Neuronal stem cell (in vitro differentiated cells): Measurements from ENCODE around the gene ATP11A.

Experiments used
- DNase-seq: peaks from one replicate; pipeline ENCODE4 v3.0.0-alpha.2; 2013; ENCODE audit warnings: low spot score
- H2AFZ ChIP-seq: one replicate; pipeline ENCODE4 v1.6.1; 2013; ENCODE audit warnings: mild to moderate bottlenecking, low read length, inconsistent platforms
- H2AK5ac ChIP-seq: 2 replicates; pipeline ENCODE4 v1.6.1; 2013; ENCODE audit warnings: low read depth, mild to moderate bottlenecking, inconsistent platforms, low read length, moderate library complexity, mixed read lengths
- H2BK120ac ChIP-seq: 2 replicates; pipeline ENCODE4 v1.6.1; 2013; ENCODE audit warnings: low read depth, mild to moderate bottlenecking, inconsistent platforms, low read length, moderate library complexity, mixed read lengths
- H2BK12ac ChIP-seq: one replicate; pipeline ENCODE4 v1.6.1; 2013; ENCODE audit warnings: low read length, inconsistent platforms
- H2BK15ac ChIP-seq: 2 replicates; pipeline ENCODE4 v1.6.1; 2013; ENCODE audit warnings: mild to moderate bottlenecking, low read length, inconsistent platforms, mixed read lengths
- H2BK5ac ChIP-seq: one replicate; pipeline ENCODE4 v1.6.1; 2013; ENCODE audit warnings: inconsistent platforms, mild to moderate bottlenecking, low read length, moderate library complexity
- H3K14ac ChIP-seq: one replicate; pipeline ENCODE4 v1.6.1; 2013; ENCODE audit warnings: low read length, inconsistent platforms
- H3K18ac ChIP-seq: 2 replicates; pipeline ENCODE4 v1.6.1; 2013; ENCODE audit warnings: low read length, inconsistent platforms
- H3K23ac ChIP-seq: 2 replicates; pipeline ENCODE4 v1.6.1; 2013; ENCODE audit warnings: low read depth, mild to moderate bottlenecking, mixed read lengths, low read length, inconsistent platforms; ENCODE audit not compliant: poor library complexity
- H3K27ac ChIP-seq: replicated peaks from 3 replicates; pipeline ENCODE4 v1.5.1; 2013; ENCODE audit warnings: low read length, inconsistent platforms
- H3K27me3 ChIP-seq, 3 experiments: 2 replicates each; pipeline ENCODE4 v1.6.1; 2013; ENCODE audit warnings: low read length in 3 of 3, mild to moderate bottlenecking in 2 of 3, inconsistent platforms in 1 of 3, low read depth in 1 of 3, mixed read lengths in 1 of 3, moderate library complexity in 1 of 3; ENCODE audit not compliant: control insufficient read depth in 3 of 3, insufficient read depth in 3 of 3
- H3K36me3 ChIP-seq, 2 donors: replicated peaks in 1 of 2; 2 replicates each; pipeline ENCODE4 v1.6.1; 2013; ENCODE audit warnings: low read length in 2 of 2; ENCODE audit not compliant: control insufficient read depth in 2 of 2, insufficient read depth in 2 of 2
- H3K4ac ChIP-seq: 2 replicates; pipeline ENCODE4 v1.6.1; 2013; ENCODE audit warnings: inconsistent platforms, mild to moderate bottlenecking, low read length, moderate library complexity
- H3K4me1 ChIP-seq, 2 donors: 1 replicate in 1 of 2; 2 replicates in 1 of 2; pipeline ENCODE4 v1.6.1; 2013; ENCODE audit warnings: low read length in 2 of 2, low read depth in 1 of 2; ENCODE audit not compliant: control insufficient read depth in 2 of 2, insufficient read depth in 1 of 2
- H3K4me2 ChIP-seq: one replicate; pipeline ENCODE4 v1.6.1; 2013; ENCODE audit warnings: mild to moderate bottlenecking, low read length, inconsistent platforms; ENCODE audit not compliant: insufficient read depth, poor library complexity, severe bottlenecking
- H3K4me3 ChIP-seq, 2 donors: 2 replicates each; pipeline ENCODE4 v1.5.1; 2013; ENCODE audit warnings: low read length in 2 of 2, mild to moderate bottlenecking in 2 of 2, inconsistent platforms in 1 of 2, moderate library complexity in 1 of 2
- H3K79me1 ChIP-seq: one replicate; pipeline ENCODE4 v1.6.1; 2013; ENCODE audit warnings: low read depth, mild to moderate bottlenecking, inconsistent platforms, low read length, moderate library complexity
- H3K9ac ChIP-seq: one replicate; pipeline ENCODE4 v1.6.1; 2013; ENCODE audit warnings: mild to moderate bottlenecking, low read depth, low read length, inconsistent platforms; ENCODE audit not compliant: poor library complexity
- H3K9me3 ChIP-seq, 2 donors: replicated peaks in 1 of 2; 2 replicates each; pipeline versions ENCODE3 to v1.6.1; 2013; ENCODE audit warnings: low read length in 2 of 2, mild to moderate bottlenecking in 2 of 2, inconsistent platforms in 1 of 2, low read depth in 1 of 2, mixed read lengths in 1 of 2, moderate library complexity in 1 of 2; ENCODE audit not compliant: control insufficient read depth in 2 of 2, insufficient read depth in 1 of 2
- H4K8ac ChIP-seq: one replicate; pipeline ENCODE4 v1.6.1; 2013; ENCODE audit warnings: low read depth, mild to moderate bottlenecking, inconsistent platforms, low read length, moderate library complexity
- H4K91ac ChIP-seq: one replicate; pipeline ENCODE4 v1.6.1; 2013; ENCODE audit warnings: low read length, low read depth, mild to moderate bottlenecking, inconsistent platforms; ENCODE audit not compliant: poor library complexity
- WGBS, 2 donors: extraction: QIAGEN DNeasy Blood & Tissue Kit; methylation state at CpG; one replicate each; pipeline ENCODE4 v1.1.7; 2013; ENCODE audit warnings: missing lambda C conversion rate in 2 of 2, mixed read lengths in 1 of 2; ENCODE audit not compliant: insufficient read length in 2 of 2, insufficient replicate concordance in 1 of 2; ENCODE audit errors: extremely low coverage in 2 of 2; 5-methylcytosine and 5-hydroxymethylcytosine counted together

ATP11A gene

GRCh38 chr13:112812306-112813055, 122.6 kb downstream of the ATP11A start:
- peaks cover 8 to 10% of the 10 kb centered on the region in 2 donors for H3K9me3 ChIP-seq
- H2BK12ac ChIP-seq = no peak overlapping the region
- H2AFZ ChIP-seq = no peak overlapping the region
- DNase-seq = no peak
- no peak overlapping the region for H3K18ac ChIP-seq
- no peak overlapping the region for H2BK120ac ChIP-seq
- no peak overlapping the region for H3K23ac ChIP-seq
- no CpG with 5 or more reads among the region's 17 CpGs for WGBS, 2 donors
- no peaks in the 10 kb centered on the region for H3K27me3 ChIP-seq
- H3K4me1 ChIP-seq = no peaks in the 10 kb centered on the region
- H3K4me2 ChIP-seq = no peak overlapping the region
- H3K4me3 ChIP-seq = no peak overlapping the region
- H4K8ac ChIP-seq = no peak overlapping the region
- peaks cover 28 to 30% of the 10 kb centered on the region in 2 donors for H3K36me3 ChIP-seq
- H2BK5ac ChIP-seq = no peak overlapping the region
- no peak overlapping the region for H3K27ac ChIP-seq
- no peak overlapping the region for H3K4ac ChIP-seq
- no peak overlapping the region for H4K91ac ChIP-seq
- no peak overlapping the region for H2AK5ac ChIP-seq
- peaks cover 2% of the 10 kb centered on the region for H3K79me1 ChIP-seq
- H3K9ac ChIP-seq = no peak overlapping the region
- no peak overlapping the region for H2BK15ac ChIP-seq
- H3K14ac ChIP-seq = peak overlapping the region; percentile 91

GRCh38 chr13:112813552-112813951, 123.7 kb downstream of the ATP11A start:
- WGBS, 2 donors = no CpG with 5 or more reads among the region's 8 CpGs
- no peak overlapping the region for H3K14ac ChIP-seq
- H3K23ac ChIP-seq = no peak overlapping the region
- H3K36me3 ChIP-seq = peaks cover 37 to 38% of the 10 kb centered on the region in 2 donors
- H3K27me3 ChIP-seq = no peaks in the 10 kb centered on the region
- no peak overlapping the region for H4K8ac ChIP-seq
- H4K91ac ChIP-seq = no peak overlapping the region
- DNase-seq = no peak
- no peak overlapping the region for H2AK5ac ChIP-seq
- no peak overlapping the region for H2BK12ac ChIP-seq
- H2BK15ac ChIP-seq = no peak overlapping the region
- H3K18ac ChIP-seq = no peak overlapping the region
- H3K27ac ChIP-seq = no peak overlapping the region
- H3K4me1 ChIP-seq = no peaks in the 10 kb centered on the region
- H3K4ac ChIP-seq = no peak overlapping the region
- H3K4me2 ChIP-seq = no peak overlapping the region
- no peak overlapping the region for H2BK120ac ChIP-seq
- no peak overlapping the region for H2AFZ ChIP-seq
- no peak overlapping the region for H3K4me3 ChIP-seq
- H2BK5ac ChIP-seq = no peak overlapping the region
- H3K9me3 ChIP-seq = peaks cover 18 to 21% of the 10 kb centered on the region in 2 donors
- peaks cover 2% of the 10 kb centered on the region for H3K79me1 ChIP-seq
- no peak overlapping the region for H3K9ac ChIP-seq

GRCh38 chr13:112814905-112815585, 125.2 kb downstream of the ATP11A start:
- H4K8ac ChIP-seq = no peak overlapping the region
- no CpG with 5 or more reads among the region's 10 CpGs for WGBS, 2 donors
- H2BK120ac ChIP-seq = no peak overlapping the region
- DNase-seq = no peak
- no peak overlapping the region for H2AK5ac ChIP-seq
- H3K27me3 ChIP-seq = no peaks in the 10 kb centered on the region
- no peak overlapping the region for H3K14ac ChIP-seq
- no peak overlapping the region for H3K23ac ChIP-seq
- H3K4me2 ChIP-seq = no peak overlapping the region
- no peak overlapping the region for H2BK15ac ChIP-seq
- H3K4me1 ChIP-seq = no peaks in the 10 kb centered on the region
- no peak overlapping the region for H3K18ac ChIP-seq
- H3K27ac ChIP-seq = no peak overlapping the region
- no peak overlapping the region for H3K9ac ChIP-seq
- no peak overlapping the region for H2BK5ac ChIP-seq
- peaks cover 50 to 52% of the 10 kb centered on the region in 2 donors for H3K36me3 ChIP-seq
- H2BK12ac ChIP-seq = no peak overlapping the region
- H3K9me3 ChIP-seq = peaks cover 19 to 22% of the 10 kb centered on the region in 2 donors
- peaks cover 6% of the 10 kb centered on the region for H3K79me1 ChIP-seq
- no peak overlapping the region for H2AFZ ChIP-seq
- H3K4me3 ChIP-seq = no peak overlapping the region
- no peak overlapping the region for H3K4ac ChIP-seq
- no peak overlapping the region for H4K91ac ChIP-seq

- H3K14ac ChIP-seq = no peak overlapping the region
- no peak overlapping the region for H4K8ac ChIP-seq
- H3K36me3 ChIP-seq = peaks cover 55 to 60% of the 10 kb centered on the region in 2 donors
- H3K9ac ChIP-seq = peak overlapping the region; percentile 10
- no peak overlapping the region for H2AFZ ChIP-seq
- H3K79me1 ChIP-seq = peaks cover 6% of the 10 kb centered on the region
- H4K91ac ChIP-seq = no peak overlapping the region
- no peaks in the 10 kb centered on the region for H3K27me3 ChIP-seq
- no peak overlapping the region for H2BK5ac ChIP-seq
- no peak overlapping the region for H2AK5ac ChIP-seq
- no peak overlapping the region for H3K4me2 ChIP-seq
- H3K9me3 ChIP-seq = peaks cover 19 to 22% of the 10 kb centered on the region in 2 donors
- H3K4me3 ChIP-seq = no peak overlapping the region
- H3K4me1 ChIP-seq = no peaks in the 10 kb centered on the region
- H3K23ac ChIP-seq = no peak overlapping the region
- H2BK15ac ChIP-seq = no peak overlapping the region
- no peak for DNase-seq
- no peak overlapping the region for H3K27ac ChIP-seq
- H2BK120ac ChIP-seq = no peak overlapping the region
- H3K4ac ChIP-seq = no peak overlapping the region
- no peak overlapping the region for H3K18ac ChIP-seq
- no CpG with 5 or more reads among the region's 13 CpGs for WGBS, 2 donors
- H2BK12ac ChIP-seq = no peak overlapping the region
Measured at GRCh38 chr13:112815871-112816270, 126.0 kb downstream of the ATP11A start.
